T47D (cell line): ENCODE measurements around the gene TFF2.

Experiments used
- DNase-seq, 2 experiments: peaks; one replicate each; pipeline versions ENCODE4 v3.0.0 to v3.0.0-alpha.2; 2011 to 2012; ENCODE audit warnings: low read depth in 1 of 2, low spot score in 1 of 2
- JUND ChIP-seq: IDR thresholded peaks from 2 replicates; pipeline ENCODE4 v1.6.1; 2012; ENCODE audit warnings: low read depth
- in situ Hi-C: cut with HindIII; loops from 2 replicates; pipeline ENCODE4 v1.10.0; 2016; ENCODE audit warnings: low sequenced_read_pairs, low pct_unique_long_range_greater_than_20kb

TFF2 gene

DNA sequence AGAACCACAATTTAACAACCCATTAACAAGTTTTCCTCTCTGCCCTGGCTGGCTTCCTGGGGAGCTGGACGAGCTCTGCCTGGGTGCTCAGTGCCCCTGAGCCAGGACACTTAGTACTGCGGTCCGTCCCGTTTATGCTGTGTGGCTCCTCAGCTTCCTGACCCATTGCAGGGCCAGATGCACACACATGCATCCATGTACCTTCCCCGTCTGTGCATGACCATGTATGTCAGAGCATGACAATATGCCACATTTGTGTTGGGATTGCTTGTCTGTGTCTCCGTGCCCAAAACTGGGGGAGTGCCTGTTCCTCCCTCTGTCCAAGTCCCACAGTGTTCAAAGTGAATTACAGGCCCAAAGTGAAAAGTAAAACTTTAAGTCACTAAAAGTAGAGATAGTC lies 25.9 kb downstream of the TFF2 start:
- no peak for DNase-seq
- no peak for TF ChIP-seq JUND
- in situ Hi-C loops, result no loop called here

DNA sequence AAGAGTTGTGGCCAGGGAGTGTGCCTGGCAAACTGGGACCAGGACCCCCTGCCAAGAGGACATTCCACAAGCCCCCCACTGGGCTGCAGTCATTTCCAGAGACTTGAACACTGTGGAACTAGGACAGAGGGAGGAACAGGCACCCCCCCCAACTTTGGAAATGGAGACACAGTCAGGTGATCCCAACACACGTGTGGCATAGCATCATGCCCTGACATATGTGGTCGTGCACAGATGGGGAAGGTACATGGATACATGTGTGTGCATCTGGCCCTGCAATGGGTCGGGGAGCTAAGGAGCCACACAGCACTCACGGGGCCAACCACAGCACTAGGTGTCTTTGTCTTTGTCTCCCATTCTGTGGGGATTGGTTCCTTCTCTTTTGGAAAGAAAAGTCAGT lies 28.9 kb downstream of the TFF2 start:
- TF ChIP-seq JUND, result no peak
- no peak for DNase-seq
- in situ Hi-C loops, result no loop called here

DNA sequence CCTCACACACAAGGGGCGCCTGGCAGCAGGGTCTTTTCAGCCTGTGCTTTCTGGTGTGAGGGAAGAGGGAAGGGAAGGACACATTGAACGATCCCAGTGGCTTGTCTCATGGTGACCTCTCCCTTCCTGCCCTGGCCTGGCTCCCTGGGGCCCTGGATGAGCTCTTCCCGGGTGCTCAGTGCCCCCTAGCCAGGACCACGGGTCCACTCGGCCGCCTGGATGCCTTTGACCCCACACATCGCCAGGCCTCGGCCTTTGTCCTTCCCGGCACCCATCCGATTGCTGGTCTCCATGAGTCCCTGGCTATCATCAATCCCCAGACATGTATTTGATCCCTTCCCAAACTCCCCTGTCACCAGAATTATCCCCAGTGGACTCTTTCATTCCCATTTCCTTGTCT lies 29.6 kb downstream of the TFF2 start:
- no peak for DNase-seq
- TF ChIP-seq JUND, result no peak
- in situ Hi-C loops, result no loop called here

DNA sequence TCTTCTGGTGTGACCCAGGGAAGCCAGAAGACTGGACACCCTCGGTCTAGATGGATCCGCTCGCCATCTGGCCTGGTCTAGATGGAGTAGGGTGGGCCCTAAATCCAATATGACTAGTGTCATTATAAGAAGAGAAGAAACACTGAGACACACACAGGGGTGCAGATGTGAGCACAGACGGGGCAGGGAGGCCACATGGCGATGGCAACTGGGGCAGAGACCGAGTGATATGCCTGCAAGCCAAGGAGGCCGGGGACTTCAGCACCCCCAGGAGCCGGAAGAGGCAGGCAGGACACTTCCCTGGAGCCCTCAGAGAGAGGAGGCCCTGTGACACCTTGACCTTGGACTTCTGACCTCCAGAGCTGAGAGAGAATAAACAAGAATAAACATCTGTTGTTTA lies 30.0 kb downstream of the TFF2 start:
- DNase-seq, result no peak
- no peak for TF ChIP-seq JUND
- in situ Hi-C loops, result no loop called here

DNA sequence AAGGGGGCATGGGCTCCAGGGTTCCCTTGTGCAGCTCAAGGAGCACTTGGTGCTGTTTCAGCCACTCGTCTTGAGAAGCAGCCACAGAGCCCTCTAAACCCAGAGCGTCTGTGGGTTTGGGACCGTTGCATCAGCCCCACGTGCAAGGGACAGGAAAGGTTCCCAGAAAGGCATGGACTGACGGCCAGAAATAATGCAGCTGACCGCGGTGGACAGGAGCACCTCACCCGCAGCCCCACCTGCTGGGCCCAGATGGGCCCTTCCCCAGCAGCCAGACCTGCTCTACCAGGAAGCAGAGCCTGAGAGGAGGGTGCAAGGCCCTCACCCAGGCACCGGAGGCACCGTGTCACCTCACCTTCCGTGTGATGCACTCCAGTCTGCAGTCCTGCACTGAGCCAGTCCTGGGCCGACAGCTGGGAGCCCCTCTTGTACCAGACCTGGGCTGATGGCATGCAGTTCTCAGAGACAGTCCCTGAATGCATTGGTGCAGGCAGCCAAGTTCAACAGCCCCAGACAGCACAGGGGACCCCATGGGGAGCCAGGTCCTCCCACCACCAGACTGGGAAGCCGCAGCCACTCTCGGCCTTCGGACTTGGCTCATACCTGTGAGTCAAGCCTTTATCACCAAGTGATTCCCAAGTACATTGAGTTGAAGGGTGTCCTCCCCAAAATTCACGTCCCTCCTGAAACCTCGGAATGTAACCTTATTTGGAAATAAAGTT lies 30.8 kb downstream of the TFF2 start:
- no peak for TF ChIP-seq JUND
- DNase-seq, result peak in 1 of 2 experiments; percentile 82
- in situ Hi-C loops, result no loop called here

DNA sequence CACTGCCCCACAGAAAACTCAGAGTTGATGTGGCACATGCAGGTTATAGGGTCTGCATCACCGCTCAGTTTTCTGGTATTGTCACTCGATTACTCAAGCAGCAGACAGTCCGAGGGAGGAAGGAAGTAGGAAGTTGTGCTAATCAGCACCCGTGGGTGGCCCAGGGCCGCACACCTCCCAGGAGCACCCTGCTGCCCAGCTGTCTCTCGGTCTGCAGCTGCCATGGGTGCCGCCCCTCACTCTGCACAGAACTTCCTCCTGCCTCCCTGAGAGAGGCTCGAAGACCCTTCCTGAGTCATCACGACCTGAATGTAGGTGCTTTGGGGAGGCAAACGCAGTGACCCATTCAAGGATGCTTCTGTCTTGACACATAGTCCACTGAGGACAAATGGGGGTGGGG lies 31.4 kb downstream of the TFF2 start:
- peak in 1 of 2 experiments; percentile 37 for DNase-seq
- no peak for TF ChIP-seq JUND
- in situ Hi-C loops, result no loop called here

DNA sequence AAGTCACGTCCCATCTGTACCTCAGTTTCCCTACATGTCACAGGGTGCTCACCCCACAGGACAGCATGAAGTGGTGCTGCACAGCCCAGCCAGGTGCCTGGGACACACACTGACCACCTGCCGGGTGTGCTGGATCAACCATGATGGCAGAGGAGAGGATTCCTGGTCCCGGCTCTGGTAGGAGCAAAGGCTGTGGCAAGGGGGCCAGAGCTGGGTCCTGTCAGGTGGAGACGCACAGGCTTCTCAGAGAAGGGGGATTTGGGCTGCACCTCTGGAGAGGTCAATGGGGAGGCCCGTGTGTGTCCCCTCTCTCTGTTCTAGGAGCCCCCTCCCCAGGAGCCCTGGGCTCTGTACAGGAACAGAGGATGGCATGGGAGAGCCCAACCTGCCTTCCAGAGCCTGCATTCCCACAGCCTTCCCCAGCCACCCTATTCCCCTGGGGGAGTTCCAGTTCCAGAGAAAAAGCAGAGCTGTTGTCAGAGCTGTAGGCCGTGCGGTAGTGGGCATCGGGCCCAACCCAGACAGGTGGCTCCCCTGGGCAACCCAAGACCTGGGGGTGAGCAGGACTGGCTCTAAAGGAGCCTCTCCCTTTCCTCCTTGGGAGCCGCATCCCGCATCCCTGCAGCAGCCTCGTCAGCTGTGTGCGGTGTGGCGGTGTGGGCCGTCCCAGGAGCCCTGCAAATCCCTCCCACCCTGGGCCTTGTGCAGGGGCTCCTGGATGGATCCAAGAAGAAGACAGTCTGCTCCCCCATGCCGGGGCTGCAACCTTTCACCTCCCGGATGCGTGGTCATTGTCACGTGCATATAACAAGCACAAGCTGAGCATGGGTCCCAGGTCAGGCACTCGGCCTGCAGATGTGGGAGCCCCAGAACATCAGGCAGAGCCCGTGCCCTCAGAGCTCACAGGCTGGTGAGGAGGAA lies 32.7 kb downstream of the TFF2 start:
- no peak for DNase-seq
- in situ Hi-C loops, result no loop called here
- TF ChIP-seq JUND, result no peak

DNA sequence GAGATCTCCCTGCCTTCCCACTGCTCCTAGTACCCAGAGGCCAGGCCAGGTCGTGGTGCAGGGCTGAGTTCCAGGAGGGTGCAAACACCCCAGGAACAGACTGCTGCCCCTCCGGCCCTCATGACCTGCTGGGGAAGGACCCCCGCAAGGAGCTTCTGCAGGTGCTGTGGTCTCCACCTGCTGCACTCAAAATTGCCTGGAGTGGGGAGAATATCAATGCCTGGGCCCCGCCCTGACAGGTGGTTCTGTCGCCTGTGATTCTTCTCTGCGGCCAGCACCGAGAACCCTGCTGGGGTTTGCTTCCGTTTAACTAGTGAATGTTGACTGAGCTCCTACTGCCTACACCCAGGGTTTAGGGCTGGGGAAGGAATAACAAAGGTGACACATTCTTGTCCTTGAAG lies 33.5 kb downstream of the TFF2 start:
- no peak for DNase-seq
- no peak for TF ChIP-seq JUND
- in situ Hi-C loops, result no loop called here

DNA sequence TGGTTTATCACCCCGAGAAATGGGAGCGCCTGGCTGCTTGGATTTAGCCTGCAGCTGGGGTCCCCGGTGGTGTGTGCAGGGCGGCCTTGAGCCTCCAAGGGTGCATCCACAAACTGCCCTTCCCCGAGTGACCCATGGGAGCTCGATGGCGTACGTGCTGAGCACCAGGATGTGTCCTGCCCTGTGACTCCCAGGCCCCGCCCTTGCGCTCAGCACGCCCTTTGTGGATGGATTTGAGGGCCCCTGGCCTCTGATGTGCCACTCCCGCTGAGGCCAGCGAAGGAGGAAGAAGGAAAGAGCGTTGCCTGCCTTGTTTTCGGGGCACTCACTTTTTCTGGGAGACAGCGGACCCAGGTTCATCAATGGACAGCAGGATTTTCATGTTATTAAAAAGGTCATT lies 33.9 kb downstream of the TFF2 start:
- TF ChIP-seq JUND, result no peak
- in situ Hi-C loops, result no loop called here
- no peak for DNase-seq

DNA sequence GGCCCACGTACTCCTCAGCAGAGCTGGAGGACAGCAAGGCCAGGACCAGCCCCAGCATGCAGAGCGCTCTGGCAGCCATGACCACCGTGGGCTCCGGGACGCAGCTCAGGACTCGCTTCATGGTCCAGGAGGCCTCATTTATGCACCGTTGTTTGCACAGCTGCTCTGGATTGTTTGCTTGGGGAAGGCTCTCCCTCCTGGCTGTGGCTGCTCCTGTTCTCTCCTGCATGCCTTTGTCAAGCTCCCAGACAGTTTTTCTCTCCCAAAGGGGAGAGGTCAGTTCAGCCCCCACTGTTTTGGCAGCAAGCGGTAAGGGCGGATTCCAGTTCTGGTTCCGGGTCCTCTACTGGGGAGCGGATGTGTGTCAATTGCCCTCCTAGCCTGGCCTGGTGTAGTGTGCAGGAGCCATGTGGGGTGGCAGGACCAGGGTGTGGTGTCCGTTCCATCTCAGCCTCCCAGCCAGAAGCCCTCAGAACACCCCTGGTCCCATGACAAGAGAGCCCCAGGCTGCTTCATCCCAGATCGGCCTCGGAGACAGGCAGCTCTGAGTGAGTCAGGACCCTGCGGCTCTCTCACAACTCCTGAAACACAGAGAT lies 35.4 kb downstream of the TFF2 start, which contains the start of gene TFF3:
Gene TFF3 (minus strand): TSS at position 114 of the 596 bp plus-strand sequence. CDS start 35 bp downstream, at position 79.
- in situ Hi-C loops, result no loop called here
- no peak for TF ChIP-seq JUND
- DNase-seq, result peak in 1 of 2 experiments; percentile 98

DNA sequence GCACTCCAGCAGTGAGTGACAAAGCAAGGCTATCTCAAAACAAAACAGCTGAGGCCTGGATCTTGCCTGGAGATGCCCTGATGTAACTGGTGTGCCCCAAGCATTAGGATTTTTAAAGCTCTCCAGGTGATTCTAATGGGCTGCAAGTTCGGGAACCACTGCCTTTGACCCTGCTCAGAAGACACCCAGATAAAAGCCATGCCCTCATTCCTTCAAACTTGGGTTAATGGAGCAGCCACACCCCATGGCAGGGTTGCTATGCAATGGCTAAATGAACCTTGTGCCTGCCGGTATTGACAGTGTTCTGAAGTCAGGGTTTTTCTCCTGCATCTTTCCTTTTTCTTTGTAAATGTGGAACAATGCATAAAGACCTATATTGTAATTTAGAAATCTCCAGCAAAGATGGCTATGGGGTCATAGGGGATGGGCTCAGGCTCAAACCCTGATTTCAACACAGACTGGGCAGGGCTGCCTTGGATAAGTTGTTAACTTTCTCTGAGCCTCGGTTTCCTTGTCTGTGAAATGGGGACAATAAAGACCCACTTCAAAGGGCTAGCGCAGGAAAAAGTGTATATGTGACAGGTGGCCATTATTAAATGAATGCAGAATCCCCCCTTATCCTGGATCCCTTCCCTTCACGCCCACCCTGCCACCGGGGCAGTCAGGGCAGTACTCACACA lies 36.0 kb downstream of the TFF2 start:
- no peak for DNase-seq
- in situ Hi-C loops, result no loop called here
- TF ChIP-seq JUND, result no peak

DNA sequence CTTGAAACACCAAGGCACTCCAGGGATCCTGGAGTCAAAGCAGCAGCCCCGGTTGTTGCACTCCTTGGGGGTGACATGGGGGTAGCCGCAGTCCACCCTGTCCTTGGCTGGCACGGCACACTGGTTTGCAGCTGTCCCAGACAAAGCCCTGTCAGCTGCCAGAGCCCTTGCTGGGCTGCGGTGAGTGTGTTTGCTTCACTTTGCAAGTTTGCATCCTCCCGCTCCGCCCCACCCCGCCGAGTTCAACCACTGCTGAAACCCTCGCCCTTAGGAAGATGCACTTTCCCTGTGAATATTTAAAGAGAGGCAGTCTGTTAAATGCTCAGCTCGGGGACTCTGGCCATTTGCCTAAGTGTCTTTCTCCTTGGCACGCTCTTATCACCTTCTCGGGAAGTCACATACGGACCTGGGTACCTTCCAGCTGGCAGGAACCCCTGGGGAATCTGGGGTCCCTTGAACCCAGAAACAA lies 37.3 kb downstream of the TFF2 start:
- DNase-seq, result peak in 1 of 2 experiments; percentile 64
- no peak for TF ChIP-seq JUND
- in situ Hi-C loops, result no loop called here
